ENCODE results near the gene KDF1.

DNA sequence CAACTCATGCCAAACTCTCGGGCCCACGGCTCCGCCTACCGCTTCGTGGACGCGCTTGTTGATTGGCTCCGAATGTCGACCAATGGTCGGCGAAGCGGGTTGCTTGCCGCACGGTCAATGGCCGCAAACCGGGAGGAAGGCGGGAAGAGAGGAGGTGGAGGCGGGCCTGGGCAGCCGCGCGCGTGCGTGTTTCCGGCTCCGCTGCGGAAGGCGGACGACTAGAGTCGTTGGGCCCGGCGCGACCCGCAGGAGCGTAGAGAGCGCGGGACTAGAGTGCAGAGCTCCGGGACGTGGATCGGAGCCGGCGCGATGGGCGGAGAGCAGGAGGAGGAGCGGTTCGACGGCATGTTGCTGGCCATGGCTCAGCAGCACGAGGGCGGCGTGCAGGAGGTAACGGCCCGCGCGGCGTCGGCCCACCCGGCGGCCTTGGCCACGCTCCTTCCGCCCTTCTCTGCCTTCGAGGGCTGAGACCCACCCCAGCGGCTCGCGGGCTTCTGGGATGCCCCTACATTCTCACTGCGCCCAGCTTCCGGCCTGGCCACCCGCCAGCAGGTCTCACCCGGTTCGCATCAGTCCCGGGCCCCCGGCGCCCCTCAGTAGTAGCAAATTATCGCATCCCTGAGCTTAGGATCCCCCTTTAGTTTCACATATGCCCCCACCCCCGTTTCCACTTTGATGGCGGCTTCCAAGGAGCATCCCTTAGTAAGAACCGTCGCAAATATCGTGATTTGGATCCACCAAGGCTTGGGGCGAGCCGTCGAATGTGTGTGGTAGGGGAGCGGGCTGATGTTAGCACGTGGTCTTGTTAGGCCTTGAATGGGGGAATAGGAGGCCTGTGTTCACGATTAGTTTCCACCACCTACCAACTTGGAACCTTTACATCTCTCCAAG is 38.5 kb downstream of the KDF1 start, which contains the start of gene NUDC:
- TF ChIP-seq POLR2A (IDR thresholded peaks at IDR 0.05; ENCODE audit: low read depth, low read length) (peak; percentile 93), TAF1 (IDR thresholded peaks at IDR 0.05; ENCODE audit: low read depth, low read length) (peak; percentile 75), POLR2AphosphoS5 (IDR thresholded peaks at IDR 0.05; ENCODE audit: low read depth, low read length) (peak; percentile 93), SPI1 (IDR thresholded peaks at IDR 0.05; ENCODE audit: low read depth, low read length) (no peak), PAX5 (IDR thresholded peaks at IDR 0.05; ENCODE audit: insufficient read depth, low read length, severe bottlenecking) (no peak), POU2F2 (IDR thresholded peaks at IDR 0.05; ENCODE audit: low read depth, low read length) (peak; percentile 46; the same call in 1 of the 2 replicates)

Measured in GM12891 (cell line).